Measurements from ENCODE around the gene GEMIN5.

DNA sequence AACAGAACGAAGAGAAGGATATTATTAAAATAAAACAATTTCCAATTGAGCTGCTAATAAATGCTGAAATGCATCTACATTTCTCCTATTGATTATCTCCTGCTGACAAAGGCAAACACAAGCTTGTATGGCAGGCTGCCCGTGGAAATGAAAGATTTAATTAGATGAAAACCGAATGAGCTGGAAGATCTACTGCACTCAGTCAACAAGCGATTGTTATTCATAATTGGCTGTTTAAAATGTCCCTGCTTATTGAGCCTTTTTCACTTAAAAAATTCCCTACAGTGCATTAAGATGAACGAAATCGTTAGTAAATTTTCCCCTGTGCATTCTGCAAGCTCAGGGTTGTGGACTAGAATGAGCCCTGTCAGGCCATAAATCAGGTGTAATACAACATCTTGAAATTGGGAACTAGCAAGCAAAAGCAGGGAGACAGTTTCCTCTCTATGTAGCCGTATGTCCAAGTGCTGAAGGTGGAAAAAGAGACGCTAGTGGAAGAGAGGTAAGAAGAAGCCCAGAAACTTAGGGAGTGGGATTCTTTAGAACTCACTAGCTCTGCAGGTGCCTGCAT is 47.0 kb upstream of the GEMIN5 start:
- no peak for TF ChIP-seq TCF12 (IDR thresholded peaks at IDR 0.05)
- TF ChIP-seq, protein P1, sequence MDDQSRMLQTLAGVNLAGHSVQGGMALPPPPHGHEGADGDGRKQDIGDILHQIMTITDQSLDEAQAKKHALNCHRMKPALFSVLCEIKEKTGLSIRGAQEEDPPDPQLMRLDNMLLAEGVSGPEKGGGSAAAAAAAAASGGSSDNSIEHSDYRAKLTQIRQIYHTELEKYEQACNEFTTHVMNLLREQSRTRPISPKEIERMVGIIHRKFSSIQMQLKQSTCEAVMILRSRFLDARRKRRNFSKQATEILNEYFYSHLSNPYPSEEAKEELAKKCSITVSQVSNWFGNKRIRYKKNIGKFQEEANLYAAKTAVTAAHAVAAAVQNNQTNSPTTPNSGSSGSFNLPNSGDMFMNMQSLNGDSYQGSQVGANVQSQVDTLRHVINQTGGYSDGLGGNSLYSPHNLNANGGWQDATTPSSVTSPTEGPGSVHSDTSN (IDR thresholded peaks at IDR 0.05): no peak
- TF ChIP-seq POLR2AphosphoS5 (IDR thresholded peaks at IDR 0.05; ENCODE audit: low read depth, low read length): no peak
- TF ChIP-seq MXI1 (IDR thresholded peaks at IDR 0.05; ENCODE audit: low read depth, low read length): no peak
- TF ChIP-seq, protein P2, sequence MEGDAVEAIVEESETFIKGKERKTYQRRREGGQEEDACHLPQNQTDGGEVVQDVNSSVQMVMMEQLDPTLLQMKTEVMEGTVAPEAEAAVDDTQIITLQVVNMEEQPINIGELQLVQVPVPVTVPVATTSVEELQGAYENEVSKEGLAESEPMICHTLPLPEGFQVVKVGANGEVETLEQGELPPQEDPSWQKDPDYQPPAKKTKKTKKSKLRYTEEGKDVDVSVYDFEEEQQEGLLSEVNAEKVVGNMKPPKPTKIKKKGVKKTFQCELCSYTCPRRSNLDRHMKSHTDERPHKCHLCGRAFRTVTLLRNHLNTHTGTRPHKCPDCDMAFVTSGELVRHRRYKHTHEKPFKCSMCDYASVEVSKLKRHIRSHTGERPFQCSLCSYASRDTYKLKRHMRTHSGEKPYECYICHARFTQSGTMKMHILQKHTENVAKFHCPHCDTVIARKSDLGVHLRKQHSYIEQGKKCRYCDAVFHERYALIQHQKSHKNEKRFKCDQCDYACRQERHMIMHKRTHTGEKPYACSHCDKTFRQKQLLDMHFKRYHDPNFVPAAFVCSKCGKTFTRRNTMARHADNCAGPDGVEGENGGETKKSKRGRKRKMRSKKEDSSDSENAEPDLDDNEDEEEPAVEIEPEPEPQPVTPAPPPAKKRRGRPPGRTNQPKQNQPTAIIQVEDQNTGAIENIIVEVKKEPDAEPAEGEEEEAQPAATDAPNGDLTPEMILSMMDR (IDR thresholded peaks at IDR 0.05): no peak
- no peak for TF ChIP-seq TAF1 (IDR thresholded peaks at IDR 0.05; ENCODE audit: borderline replicate concordance, low read depth, low read length)
- TF ChIP-seq, protein P3, sequence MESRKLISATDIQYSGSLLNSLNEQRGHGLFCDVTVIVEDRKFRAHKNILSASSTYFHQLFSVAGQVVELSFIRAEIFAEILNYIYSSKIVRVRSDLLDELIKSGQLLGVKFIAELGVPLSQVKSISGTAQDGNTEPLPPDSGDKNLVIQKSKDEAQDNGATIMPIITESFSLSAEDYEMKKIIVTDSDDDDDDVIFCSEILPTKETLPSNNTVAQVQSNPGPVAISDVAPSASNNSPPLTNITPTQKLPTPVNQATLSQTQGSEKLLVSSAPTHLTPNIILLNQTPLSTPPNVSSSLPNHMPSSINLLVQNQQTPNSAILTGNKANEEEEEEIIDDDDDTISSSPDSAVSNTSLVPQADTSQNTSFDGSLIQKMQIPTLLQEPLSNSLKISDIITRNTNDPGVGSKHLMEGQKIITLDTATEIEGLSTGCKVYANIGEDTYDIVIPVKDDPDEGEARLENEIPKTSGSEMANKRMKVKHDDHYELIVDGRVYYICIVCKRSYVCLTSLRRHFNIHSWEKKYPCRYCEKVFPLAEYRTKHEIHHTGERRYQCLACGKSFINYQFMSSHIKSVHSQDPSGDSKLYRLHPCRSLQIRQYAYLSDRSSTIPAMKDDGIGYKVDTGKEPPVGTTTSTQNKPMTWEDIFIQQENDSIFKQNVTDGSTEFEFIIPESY (IDR thresholded peaks at IDR 0.05; ENCODE audit: borderline replicate concordance, low read depth): no peak
- no peak for TF ChIP-seq NRF1 (IDR thresholded peaks at IDR 0.05; ENCODE audit: low read depth, low read length)
- no peak for TF ChIP-seq RAD21 (IDR thresholded peaks at IDR 0.05; ENCODE audit: low read length)
- no peak for TF ChIP-seq CHD2 (IDR thresholded peaks at IDR 0.05; ENCODE audit: low read length, partially characterized antibody)
- TF ChIP-seq SMC3 (IDR thresholded peaks at IDR 0.05; ENCODE audit: low read depth, low read length): no peak
- TF ChIP-seq, protein P4, sequence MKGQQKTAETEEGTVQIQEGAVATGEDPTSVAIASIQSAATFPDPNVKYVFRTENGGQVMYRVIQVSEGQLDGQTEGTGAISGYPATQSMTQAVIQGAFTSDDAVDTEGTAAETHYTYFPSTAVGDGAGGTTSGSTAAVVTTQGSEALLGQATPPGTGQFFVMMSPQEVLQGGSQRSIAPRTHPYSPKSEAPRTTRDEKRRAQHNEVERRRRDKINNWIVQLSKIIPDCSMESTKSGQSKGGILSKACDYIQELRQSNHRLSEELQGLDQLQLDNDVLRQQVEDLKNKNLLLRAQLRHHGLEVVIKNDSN (IDR thresholded peaks at IDR 0.05; ENCODE audit: borderline replicate concordance, low read depth): no peak
- no peak for TF ChIP-seq RFX5 (IDR thresholded peaks at IDR 0.05; ENCODE audit: low read length)
- TF ChIP-seq, protein P5, sequence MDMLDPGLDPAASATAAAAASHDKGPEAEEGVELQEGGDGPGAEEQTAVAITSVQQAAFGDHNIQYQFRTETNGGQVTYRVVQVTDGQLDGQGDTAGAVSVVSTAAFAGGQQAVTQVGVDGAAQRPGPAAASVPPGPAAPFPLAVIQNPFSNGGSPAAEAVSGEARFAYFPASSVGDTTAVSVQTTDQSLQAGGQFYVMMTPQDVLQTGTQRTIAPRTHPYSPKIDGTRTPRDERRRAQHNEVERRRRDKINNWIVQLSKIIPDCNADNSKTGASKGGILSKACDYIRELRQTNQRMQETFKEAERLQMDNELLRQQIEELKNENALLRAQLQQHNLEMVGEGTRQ (IDR thresholded peaks at IDR 0.05; ENCODE audit: borderline replicate concordance, low read depth, low read length): no peak
